ENCODE measurements around the gene SCYL1. TPM values are rescaled to one million over a fixed set of nuclear protein-coding genes. Genes with fewer than 3 reads are reported as not detected.

SCYL1 gene
- total RNA-seq, 2 experiments from 2014 or later: 66.5 to 78.8 TPM

- POLR2A ChIA-PET: no interaction called here
- intact Hi-C loops (cut with DNase I, micrococcal nuclease): loop anchor here in 1 of 2 experiments (5.0 kb wide), 1 partner anchor 219 kb away; no protein-coding TSS in a partner anchor
- H3K4me3 Mint-ChIP-seq: no peak overlapping the region
Observed at GRCh38 chr11:65586676-65587075, 61.8 kb downstream of the SCYL1 start.

More at GRCh38 chr11:65586676-65587075, 61.8 kb downstream of the SCYL1 start:
- Mint-ChIP-seq H3K27me3 (no peaks in the 10 kb centered on the region), H3K4me1 (peaks cover 39% of the 10 kb centered on the region), H3K27ac (peak overlapping the region; percentile 65), H3K9me3 (ENCODE audit: low read depth) (no peaks in the 10 kb centered on the region), H3K36me3 (ENCODE audit: low read depth) (peaks cover 44% of the 10 kb centered on the region)
- no peak for ATAC-seq
- no peak for DNase-seq
- CTCF ChIA-PET: interaction anchor here (0.9 to 5.0 kb wide), 6 partner anchors 10 to 52 kb away, joined by 3 to 56 read pairs (median 10); partner anchors contain the start of gene EHBP1L1

Other genes starting within 250 kb of the SCYL1 start
- gene CDC42EP2, start 210.2 kb upstream of the SCYL1 start, total RNA-seq: under 1 TPM; 0.91 to 0.93 TPM
- 10 to 100 TPM; 67.5 to 69.0 TPM for gene DPF2, start 191.2 kb upstream of the SCYL1 start, total RNA-seq
- gene TIGD3, start 170.3 kb upstream of the SCYL1 start, total RNA-seq: 1 to 10 TPM in 1 of 2 experiments, under 1 TPM in 1; 0.58 to 1.1 TPM
- gene SLC25A45, start 142.4 kb upstream of the SCYL1 start, total RNA-seq: 10 to 100 TPM; 13.2 to 14.3 TPM
- gene FRMD8, start 138.4 kb upstream of the SCYL1 start, total RNA-seq: 10 to 100 TPM; 32.7 to 37.5 TPM
- gene NEAT1, start 102.3 kb upstream of the SCYL1 start, total RNA-seq: 100 to 1,000 TPM; 435 to 569 TPM
- gene MALAT1, start 26.0 kb upstream of the SCYL1 start, total RNA-seq: 1,000 to 10,000 TPM; 7,016 to 9,748 TPM
- gene LTBP3, start 33.3 kb downstream of the SCYL1 start, total RNA-seq: 10 to 100 TPM; 57.8 to 72.7 TPM
- gene ZNRD2, start 45.4 kb downstream of the SCYL1 start, total RNA-seq: 10 to 100 TPM; 50.7 to 56.4 TPM
- gene FAM89B, start 47.5 kb downstream of the SCYL1 start, total RNA-seq: 10 to 100 TPM; 12.8 to 22.7 TPM
- 10 to 100 TPM; 88.3 to 98.8 TPM for gene EHBP1L1, start 51.0 kb downstream of the SCYL1 start, total RNA-seq
- under 1 TPM; 0.27 to 0.37 TPM for gene KCNK7, start 70.7 kb downstream of the SCYL1 start, total RNA-seq
- 10 to 100 TPM; 47.4 to 54.3 TPM for gene MAP3K11, start 89.1 kb downstream of the SCYL1 start, total RNA-seq
- 10 to 100 TPM; 27.9 to 30.7 TPM for gene PCNX3, start 90.7 kb downstream of the SCYL1 start, total RNA-seq
- gene SIPA1, start 113.0 kb downstream of the SCYL1 start, total RNA-seq: 100 to 1,000 TPM; 181 to 202 TPM
- gene RELA, start 137.8 kb downstream of the SCYL1 start, total RNA-seq: 100 to 1,000 TPM in 1 of 2 experiments, 10 to 100 TPM in 1; 76.9 to 109 TPM
- gene KAT5, start 187.2 kb downstream of the SCYL1 start, total RNA-seq: 10 to 100 TPM; 56.5 to 65.1 TPM
- 10 to 100 TPM; 72.5 to 96.8 TPM for gene RNASEH2C, start 195.7 kb downstream of the SCYL1 start, total RNA-seq